Measurements from ENCODE around the gene ACOT11.

Gene ACOT11

GRCh38 chr1:54564312-54565112 is 16.5 kb downstream of the ACOT11 start:
- DNase-seq (ENCODE audit: low spot score), result no peak

DNA sequence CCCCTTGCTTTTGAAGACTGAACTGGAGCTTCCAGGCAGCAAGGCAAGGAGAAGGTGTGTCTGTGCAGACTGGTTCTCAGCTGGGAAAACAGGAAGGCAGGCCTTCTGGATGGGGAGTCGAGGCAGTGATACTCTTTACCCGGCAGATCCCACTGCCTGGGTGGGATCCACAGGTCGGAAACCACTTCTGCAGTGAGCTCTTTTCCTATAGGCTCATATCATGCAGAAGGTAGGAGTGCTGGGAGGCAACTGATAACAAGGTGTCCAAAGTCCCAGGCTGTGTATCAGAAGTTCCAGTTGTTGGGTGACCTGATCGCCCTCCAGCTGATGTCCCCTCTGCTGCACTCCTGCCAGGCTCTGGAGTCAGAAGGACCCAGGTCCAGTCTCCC is 17.1 kb downstream of the ACOT11 start:
- DNase-seq (ENCODE audit: low spot score), result no peak

GRCh38 chr1:54566438-54567141 is 18.6 kb downstream of the ACOT11 start:
- no peak for DNase-seq (ENCODE audit: low spot score)

DNA sequence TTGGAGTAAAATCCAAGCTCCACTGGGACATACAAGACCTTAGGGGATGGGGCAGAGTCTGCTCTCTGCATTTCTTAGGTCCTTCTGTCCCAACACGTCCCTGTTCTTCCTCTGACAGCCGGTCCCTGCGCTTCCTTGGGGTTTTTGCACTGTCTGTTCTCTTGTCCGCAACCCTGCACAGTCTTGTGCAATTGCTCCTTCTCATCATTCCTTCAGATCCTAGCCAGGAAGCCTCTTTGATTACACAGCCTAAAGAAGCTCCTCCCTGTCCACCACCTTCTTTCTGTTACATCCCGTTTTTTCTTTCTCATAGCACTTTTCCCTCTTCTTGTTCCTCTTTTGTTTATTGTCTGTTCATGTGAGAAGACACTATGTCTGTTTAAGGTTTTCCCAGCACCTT is 19.9 kb downstream of the ACOT11 start:
- DNase-seq (ENCODE audit: low spot score), result no peak

DNA sequence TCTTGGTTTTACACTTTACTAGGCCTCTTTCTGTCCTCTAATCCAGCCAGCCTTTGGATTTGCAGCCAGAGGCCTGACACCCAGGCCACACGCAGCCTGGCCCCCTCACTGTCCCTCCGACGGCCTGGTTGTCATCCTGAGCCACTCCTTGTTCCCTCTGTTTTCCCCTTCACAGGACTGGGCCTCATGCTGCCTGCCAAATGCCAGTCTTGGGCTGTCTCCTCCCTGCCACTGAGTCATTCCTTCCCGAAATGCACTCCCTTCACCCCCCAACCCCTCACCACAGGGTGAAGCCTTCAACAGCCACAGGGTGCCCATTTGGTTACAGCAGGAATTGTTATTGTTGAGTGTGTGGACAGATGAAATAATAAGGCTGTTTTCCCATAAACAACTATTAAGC is 21.3 kb downstream of the ACOT11 start:
- no peak for DNase-seq (ENCODE audit: low spot score)

DNA sequence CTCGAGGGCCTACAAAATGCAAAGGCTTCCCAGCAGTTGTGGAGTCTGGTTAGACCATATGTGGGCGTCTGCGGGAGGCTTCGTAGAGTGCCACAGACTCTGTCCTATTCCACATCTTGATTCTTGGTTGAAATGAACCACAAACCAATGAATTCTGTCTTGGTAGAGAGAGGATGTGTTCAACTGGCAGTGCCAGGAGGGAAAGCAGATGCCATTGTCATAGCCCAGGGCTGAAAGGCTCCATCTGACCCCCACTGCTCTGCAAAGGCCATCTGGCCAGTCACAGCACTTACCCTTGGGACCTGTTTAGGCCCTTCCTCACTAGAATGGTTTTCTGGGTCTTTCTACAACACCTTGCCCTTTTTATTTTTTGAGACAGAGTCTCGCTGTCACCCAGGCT is 22.1 kb downstream of the ACOT11 start:
- no peak for DNase-seq (ENCODE audit: low spot score)

DNA sequence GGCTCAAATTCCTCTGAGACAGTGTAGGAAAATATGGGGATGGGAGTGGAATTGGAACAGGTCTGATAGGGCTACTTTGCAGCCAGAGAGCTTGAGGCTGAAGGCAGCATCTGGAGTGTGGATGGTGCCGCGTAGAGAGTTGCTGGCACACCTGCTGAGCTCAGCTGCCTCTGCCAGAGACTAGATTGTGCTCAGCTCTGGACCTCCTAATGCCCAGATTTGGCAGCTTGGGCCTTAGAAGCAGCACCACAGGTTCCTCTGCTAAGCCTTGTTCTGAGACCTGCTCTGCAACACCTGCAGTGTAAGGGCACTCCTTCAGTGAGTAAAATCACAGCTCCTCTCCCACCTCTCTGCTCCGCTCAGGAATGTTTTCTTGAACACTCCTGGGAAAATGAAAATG is 23.3 kb downstream of the ACOT11 start:
- DNase-seq (ENCODE audit: low spot score), result no peak

- DNase-seq (ENCODE audit: low spot score), result no peak
Observed at GRCh38 chr1:54571803-54572541, 23.9 kb downstream of the ACOT11 start.

GRCh38 chr1:54572542-54572850 is 24.5 kb downstream of the ACOT11 start:
- no peak for DNase-seq (ENCODE audit: low spot score)

GRCh38 chr1:54574158-54574778 is 26.2 kb downstream of the ACOT11 start:
- no peak for DNase-seq (ENCODE audit: low spot score)

DNA sequence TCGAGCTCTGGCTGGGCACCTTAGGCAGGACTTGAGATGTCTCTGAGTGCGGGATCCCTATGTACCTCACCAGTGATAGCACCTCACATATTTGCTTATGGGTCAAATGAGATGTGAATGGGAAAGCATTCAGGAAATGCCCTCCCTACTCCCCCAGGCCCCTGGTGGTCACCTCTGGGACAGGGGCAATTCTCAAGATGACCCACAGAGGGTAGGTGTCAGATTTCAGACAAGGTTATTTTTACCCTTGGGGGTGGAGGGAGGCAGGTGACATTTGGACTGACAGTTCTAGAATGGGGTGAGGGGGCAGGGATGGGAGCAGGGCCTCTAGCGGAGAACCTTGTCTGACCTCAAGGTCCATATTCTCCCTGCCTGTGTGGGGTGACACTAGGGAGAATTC is 27.1 kb downstream of the ACOT11 start:
- DNase-seq (ENCODE audit: low spot score), result no peak

DNA sequence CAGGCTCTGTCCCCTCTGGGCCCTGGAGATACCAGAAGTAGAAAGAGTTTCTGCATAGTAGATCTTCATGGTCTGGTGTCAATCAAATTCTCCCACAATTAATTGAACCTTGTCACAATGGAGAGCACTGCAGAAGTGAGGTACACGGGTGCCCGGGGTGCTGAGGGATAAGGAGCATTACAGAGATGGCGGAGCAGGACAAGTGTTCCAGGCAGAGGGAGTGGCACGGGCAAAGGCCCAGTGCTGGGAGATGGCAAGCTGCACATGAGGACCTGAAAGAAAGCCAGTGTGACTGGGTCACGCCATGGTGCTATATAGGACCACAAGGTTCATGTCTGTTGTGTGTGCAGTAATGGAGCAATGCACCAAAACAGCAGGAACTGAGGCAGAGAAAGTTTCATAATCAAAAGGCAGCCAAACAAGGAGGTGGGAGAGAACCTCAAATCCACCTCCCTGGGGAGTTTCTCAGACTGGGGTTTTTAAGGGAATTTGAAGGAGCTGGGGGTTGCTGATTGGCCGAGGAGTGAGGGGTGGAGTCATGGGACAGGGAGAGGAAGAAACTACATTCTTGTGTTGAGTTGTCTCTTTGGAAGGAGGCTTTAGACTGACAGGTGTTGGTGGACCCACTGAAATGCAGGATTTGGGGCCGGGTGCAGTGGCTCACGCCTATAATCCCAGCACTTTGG is 27.7 kb downstream of the ACOT11 start:
- DNase-seq (ENCODE audit: low spot score), result no peak

GRCh38 chr1:54577612-54578011 is 29.6 kb downstream of the ACOT11 start:
- no peak for DNase-seq (ENCODE audit: low spot score)

DNA sequence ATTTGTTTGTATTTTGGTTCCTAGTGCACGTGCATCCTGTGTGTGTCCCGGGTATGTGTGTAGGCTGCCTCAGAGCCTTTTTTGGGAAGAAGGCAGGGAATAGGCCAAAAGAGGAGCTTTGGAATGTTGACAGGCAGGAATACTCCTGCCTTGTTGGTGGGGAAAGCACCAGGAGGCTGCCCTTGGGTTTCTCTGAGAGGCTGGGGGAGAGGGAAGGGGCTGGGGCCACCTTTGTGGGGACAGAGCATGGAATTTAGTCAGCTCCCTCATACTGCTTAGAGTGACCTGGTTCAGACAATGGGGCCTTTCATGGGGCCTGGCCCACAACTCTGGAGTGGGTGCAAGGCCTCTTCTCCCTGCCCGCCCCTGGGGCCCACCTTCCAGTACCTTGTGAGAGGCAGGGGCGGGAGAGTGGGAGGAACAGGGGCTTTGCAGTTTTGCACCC is 31.3 kb downstream of the ACOT11 start:
- no peak for DNase-seq (ENCODE audit: low spot score)

GRCh38 chr1:54580856-54581550 is 33.0 kb downstream of the ACOT11 start:
- DNase-seq (ENCODE audit: low spot score), result no peak

GRCh38 chr1:54581621-54582035 is 33.6 kb downstream of the ACOT11 start:
- DNase-seq (ENCODE audit: low spot score), result no peak

DNA sequence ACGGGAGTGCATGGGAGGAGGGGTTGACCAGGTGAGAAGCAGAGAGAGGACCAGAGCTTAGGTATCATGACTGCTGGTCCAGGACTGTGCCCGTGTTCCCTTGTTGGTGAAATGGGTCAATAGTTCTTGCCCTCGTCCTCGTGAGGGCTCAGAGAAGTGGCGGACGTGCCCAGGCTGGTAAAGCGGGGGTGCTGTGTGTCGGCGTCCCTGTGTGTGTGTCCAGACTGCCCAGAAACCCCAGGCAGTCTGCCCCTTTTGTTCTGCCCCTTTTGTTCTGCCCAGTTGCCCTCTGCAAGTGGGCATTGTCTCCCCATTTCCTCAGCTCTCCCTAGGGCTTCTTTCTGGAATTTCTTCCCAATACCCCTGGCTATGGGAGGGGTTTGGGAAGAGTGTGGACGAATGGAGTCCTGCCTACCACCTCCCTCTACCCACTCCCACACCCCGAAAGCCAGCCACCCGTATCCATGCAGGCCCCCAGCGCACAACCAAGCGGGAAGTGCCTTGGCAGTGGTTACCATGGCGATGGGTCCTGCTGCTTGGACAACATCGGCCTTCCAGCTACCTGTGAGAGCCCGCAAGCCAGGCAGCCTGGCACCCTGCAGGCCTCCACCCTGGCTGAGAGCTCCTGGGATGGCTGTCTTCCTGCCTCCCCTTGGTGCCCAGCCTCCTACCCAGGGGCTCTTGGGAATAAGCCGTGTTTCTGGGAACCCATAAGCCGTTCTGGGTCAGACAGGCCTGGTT is 34.7 kb downstream of the ACOT11 start:
- DNase-seq (ENCODE audit: low spot score), result no peak

DNA sequence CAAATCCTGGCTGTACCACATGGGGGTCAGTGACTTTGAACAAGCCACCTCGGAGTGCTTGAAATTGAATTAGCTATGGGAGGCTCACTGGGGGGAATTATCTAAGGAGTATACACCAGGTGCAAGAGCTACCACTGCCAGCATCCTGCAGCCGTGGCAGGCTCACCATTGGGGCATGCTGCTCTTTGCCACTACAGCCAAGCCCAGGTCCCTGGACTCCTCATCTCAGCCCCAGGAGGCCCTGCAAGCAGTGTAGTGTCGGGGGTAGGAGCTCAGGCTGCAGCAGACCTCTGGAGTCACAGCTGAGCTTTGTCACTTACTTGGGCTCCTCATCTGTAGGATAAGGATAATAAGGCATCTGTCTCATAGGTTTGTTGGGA is 35.3 kb downstream of the ACOT11 start:
- DNase-seq (ENCODE audit: low spot score), result no peak

GRCh38 chr1:54583871-54584270 is 35.8 kb downstream of the ACOT11 start:
- no peak for DNase-seq (ENCODE audit: low spot score)

- no peak for DNase-seq (ENCODE audit: low spot score)
Observed at GRCh38 chr1:54584575-54584974, 36.5 kb downstream of the ACOT11 start.
